Measurements from ENCODE around the gene LINS1. TPM values are rescaled to one million over a fixed set of nuclear protein-coding genes. Genes with fewer than 3 reads are reported as not detected.

The LINS1 gene
- total and polyA plus RNA-seq, 2 donors (not counting 1 experiment from before 2014, with no cell fraction given) = 14.3 to 46.4 TPM

- Histone ChIP-seq H4K20me1 (ENCODE audit: control insufficient read depth, insufficient read depth, low read length, poor library complexity, severe bottlenecking) (no peaks in the 10 kb centered on the region), H3K4me2 (replicated peaks; ENCODE audit: low read depth, low read length, poor library complexity, severe bottlenecking) (peak overlapping the region; percentile 40), H2AFZ (ENCODE audit: insufficient read depth, low read depth, low read length, poor library complexity, severe bottlenecking) (no peak overlapping the region), H3K9me3 (ENCODE audit: control extremely low read depth in 1 of 3, control insufficient read depth in 2 of 3, insufficient read depth in 1 of 3, low read length in 2 of 3) (no peaks in the 10 kb centered on the region), H3K27me3 (replicated peaks in 1 of 4; ENCODE audit: control extremely low read depth in 1 of 4, control insufficient read depth in 3 of 4, insufficient read depth in 4 of 4, low read length in 3 of 4) (peaks cover 0 to 4% (median 0%) of the 10 kb centered on the region in 4 experiments), H3K4me3 (ENCODE audit: control extremely low read depth in 1 of 5, extremely low read depth in 1 of 5, insufficient read depth in 1 of 5, low read depth in 2 of 5, low read length in 4 of 5) (no peak overlapping the region), H3K79me2 (ENCODE audit: control insufficient read depth, insufficient read depth, low read length) (no peaks in the 10 kb centered on the region), H3K9ac (ENCODE audit: low read length) (no peak overlapping the region), H3K4me1 (ENCODE audit: control insufficient read depth in 2 of 2, insufficient read depth in 2 of 2, low read length in 2 of 2) (peaks cover 11 to 12% of the 10 kb centered on the region in 2 donors), H3K36me3 (replicated peaks in 1 of 2; ENCODE audit: control extremely low read depth in 1 of 2, control insufficient read depth in 1 of 2, extremely low read depth in 1 of 2, insufficient read depth in 2 of 2, low read length in 1 of 2) (no peaks in the 10 kb centered on the region), H3K27ac (ENCODE audit: low read length in 2 of 2) (no peak overlapping the region)
- Mint-ChIP-seq H3K27me3 (peaks cover 11% of the 10 kb centered on the region), H3K4me1 (peaks cover 12% of the 10 kb centered on the region), H3K27ac (no peak overlapping the region), H3K9me3 (ENCODE audit: insufficient read depth) (no peaks in the 10 kb centered on the region), H3K4me3 (no peak overlapping the region)
- no peak for ATAC-seq (ENCODE audit: low read depth)
- intact Hi-C loops (cut with micrococcal nuclease) = no loop called here
- TF ChIP-seq EZH2 (IDR thresholded peaks at IDR 0.05; ENCODE audit: borderline replicate concordance, insufficient read depth, low read depth, low read length, poor library complexity, severe bottlenecking) (no peak), CTCF (IDR thresholded peaks at IDR 0.05) (no peak)
- WGBS (ENCODE audit: insufficient coverage) = 24% methylated on average over 3 of the region's 7 CpGs
- CTCF ChIA-PET = no interaction called here
- POLR2A ChIA-PET = no interaction called here
- peak; percentile 6 for DNase-seq
Measured at GRCh38 chr15:100520132-100520921, 81.7 kb downstream of the LINS1 start.

- TF ChIP-seq EZH2 (IDR thresholded peaks at IDR 0.05; ENCODE audit: borderline replicate concordance, insufficient read depth, low read depth, low read length, poor library complexity, severe bottlenecking) (no peak), CTCF (IDR thresholded peaks at IDR 0.05) (no peak)
- H3K27ac ChIP-seq (ENCODE audit: low read length in 2 of 2) = no peak overlapping the region
- DNase-seq (no peak), ATAC-seq (ENCODE audit: low read depth) (no peak)
- no peak overlapping the region for H3K9ac ChIP-seq (ENCODE audit: low read length)
- H3K4me1 ChIP-seq (ENCODE audit: control insufficient read depth in 2 of 2, insufficient read depth in 2 of 2, low read length in 2 of 2) = peaks cover 11 to 12% of the 10 kb centered on the region in 2 donors
- no peaks in the 10 kb centered on the region for H3K36me3 ChIP-seq (replicated peaks in 1 of 2; ENCODE audit: control extremely low read depth in 1 of 2, control insufficient read depth in 1 of 2, extremely low read depth in 1 of 2, insufficient read depth in 2 of 2, low read length in 1 of 2)
- no peak overlapping the region for H3K4me3 ChIP-seq (ENCODE audit: control extremely low read depth in 1 of 5, extremely low read depth in 1 of 5, insufficient read depth in 1 of 5, low read depth in 2 of 5, low read length in 4 of 5)
- H3K9me3 Mint-ChIP-seq (ENCODE audit: insufficient read depth) = no peaks in the 10 kb centered on the region
- CTCF ChIA-PET = no interaction called here
- H3K4me2 ChIP-seq (replicated peaks; ENCODE audit: low read depth, low read length, poor library complexity, severe bottlenecking) = no peak overlapping the region
- H3K9me3 ChIP-seq (ENCODE audit: control extremely low read depth in 1 of 3, control insufficient read depth in 2 of 3, insufficient read depth in 1 of 3, low read length in 2 of 3) = no peaks in the 10 kb centered on the region
- H3K79me2 ChIP-seq (ENCODE audit: control insufficient read depth, insufficient read depth, low read length) = no peaks in the 10 kb centered on the region
- peaks cover 0 to 4% (median 0%) of the 10 kb centered on the region in 4 experiments for H3K27me3 ChIP-seq (replicated peaks in 1 of 4; ENCODE audit: control extremely low read depth in 1 of 4, control insufficient read depth in 3 of 4, insufficient read depth in 4 of 4, low read length in 3 of 4)
- H3K27me3 Mint-ChIP-seq = peaks cover 12% of the 10 kb centered on the region
- no peak overlapping the region for H3K27ac Mint-ChIP-seq
- no CpG with 5 or more reads among the region's 3 CpGs for WGBS (ENCODE audit: insufficient coverage)
- no peak overlapping the region for H3K4me3 Mint-ChIP-seq
- intact Hi-C loops (cut with micrococcal nuclease) = no loop called here
- no peak overlapping the region for H2AFZ ChIP-seq (ENCODE audit: insufficient read depth, low read depth, low read length, poor library complexity, severe bottlenecking)
- POLR2A ChIA-PET = no interaction called here
- peaks cover 12% of the 10 kb centered on the region for H3K4me1 Mint-ChIP-seq
- no peaks in the 10 kb centered on the region for H4K20me1 ChIP-seq (ENCODE audit: control insufficient read depth, insufficient read depth, low read length, poor library complexity, severe bottlenecking)
Measured at GRCh38 chr15:100517846-100518245, 84.1 kb downstream of the LINS1 start.
